Measurements from ENCODE around the gene BACE1. TPM values are rescaled to one million over a fixed set of nuclear protein-coding genes. Genes with fewer than 3 reads are reported as not detected.
"Not testable (repeated sequence)": the region's sequence is repeated elsewhere in the genome, so short reads cannot be mapped to it uniquely, and the experiment has no call there.

BACE1 gene
- polyA plus RNA-seq, 4 donors, result 58.7 to 76.5 (median 64.4) TPM

- no peak for DNase-seq (ENCODE audit: low read depth in 4 of 4, low spot score in 3 of 4)
Observed at GRCh38 chr11:117279711-117280376, 36.2 kb downstream of the BACE1 start.

DNA sequence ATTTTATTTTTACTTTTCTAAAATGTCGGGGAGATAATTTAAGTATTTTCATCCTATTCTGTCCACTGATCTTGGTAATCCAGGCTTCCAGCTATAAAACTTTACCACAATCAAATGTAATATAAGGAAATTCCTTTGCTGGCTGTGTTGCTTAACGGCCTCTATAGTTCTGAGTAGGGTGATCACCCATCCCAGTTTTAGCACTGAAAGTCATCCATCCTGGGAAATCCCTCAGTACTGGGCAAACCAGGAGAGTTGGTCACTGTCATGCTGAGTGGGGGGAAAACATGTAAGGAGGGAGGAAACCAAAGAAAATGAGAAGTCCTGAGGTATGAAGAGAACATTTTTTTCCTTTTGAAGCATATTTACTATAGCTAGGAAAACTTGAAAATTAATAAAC lies 37.7 kb downstream of the BACE1 start:
- no peak for DNase-seq (ENCODE audit: low read depth in 4 of 4, low spot score in 3 of 4)

DNA sequence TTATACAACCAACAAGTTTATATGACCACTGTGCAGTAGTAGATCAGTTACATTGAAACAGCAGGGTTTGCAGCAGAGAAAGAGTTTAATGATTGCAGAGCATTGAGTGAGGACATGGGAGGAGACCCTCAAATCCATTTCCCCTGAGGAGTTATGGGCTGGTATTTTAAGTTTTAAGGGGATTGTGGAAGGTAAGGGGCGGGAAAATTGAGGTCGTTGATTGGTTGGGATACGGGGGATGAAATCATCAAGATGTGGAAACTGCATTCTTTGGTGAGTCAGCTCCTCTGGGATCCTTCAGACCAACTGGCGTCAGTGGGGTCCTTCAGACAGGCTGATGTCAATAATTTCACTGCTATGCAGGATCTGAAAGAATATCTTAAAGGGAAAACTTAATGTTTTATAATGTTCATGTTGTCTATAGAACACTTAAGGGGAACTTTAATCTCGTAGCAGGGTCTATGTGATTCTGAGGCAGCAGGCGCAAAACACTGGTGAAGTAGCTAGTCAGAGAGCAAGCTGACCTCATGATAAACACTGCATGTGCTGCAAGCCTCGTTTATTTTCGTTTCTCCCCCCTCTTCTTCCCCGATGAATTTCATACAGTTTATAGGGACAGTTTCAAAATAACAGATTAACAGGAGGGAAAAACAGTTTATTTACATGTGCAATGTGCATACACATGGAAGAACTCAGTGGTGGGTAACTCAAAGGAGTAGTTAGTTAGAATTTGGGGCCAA lies 42.3 kb downstream of the BACE1 start:
- DNase-seq (ENCODE audit: low read depth in 4 of 4, low spot score in 3 of 4), result no peak

GRCh38 chr11:117272175-117272574 lies 43.9 kb downstream of the BACE1 start:
- not testable (repeated sequence) for DNase-seq (ENCODE audit: low read depth in 4 of 4, low spot score in 3 of 4)

DNA sequence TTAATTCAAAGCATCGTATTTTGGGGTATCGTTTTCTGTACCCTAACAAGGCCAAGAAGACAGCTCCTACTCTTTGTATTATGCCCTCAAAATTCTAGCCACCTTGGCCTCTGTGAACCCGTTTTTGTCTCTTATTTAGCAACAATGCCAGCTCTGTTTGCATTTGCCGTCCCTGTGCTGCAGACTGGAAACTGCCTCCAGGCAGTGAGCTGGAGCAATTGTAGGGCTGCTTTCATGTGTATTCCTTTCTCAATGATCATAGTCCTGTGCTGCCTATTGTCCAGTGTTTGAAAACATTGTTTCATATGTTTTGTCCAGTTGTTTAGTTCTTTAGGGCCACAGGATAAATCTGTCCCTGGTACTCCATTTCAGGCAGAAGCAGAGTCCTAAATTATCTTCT lies 44.8 kb downstream of the BACE1 start:
- DNase-seq (ENCODE audit: low read depth in 4 of 4, low spot score in 3 of 4), result no peak

DNA sequence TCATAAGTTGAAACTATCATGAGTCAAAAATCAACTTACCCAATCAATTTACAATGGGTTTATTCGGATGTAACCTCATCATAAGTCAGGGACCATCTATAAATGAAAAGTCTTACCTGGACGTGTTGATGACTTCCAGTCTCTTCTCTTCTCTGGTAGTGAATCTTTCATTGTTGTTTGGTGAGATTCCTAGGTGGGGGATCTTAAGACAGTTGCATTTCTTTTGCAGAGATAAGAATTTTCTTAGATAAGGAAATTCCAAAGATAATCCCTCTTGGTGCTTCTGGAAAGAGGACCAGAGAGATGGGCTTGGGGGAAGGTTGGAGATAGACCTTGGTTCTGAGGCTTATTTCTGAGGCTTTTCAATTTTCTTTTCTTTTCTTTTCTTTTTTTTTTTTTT lies 46.2 kb downstream of the BACE1 start:
- no peak for DNase-seq (ENCODE audit: low read depth in 4 of 4, low spot score in 3 of 4)

DNA sequence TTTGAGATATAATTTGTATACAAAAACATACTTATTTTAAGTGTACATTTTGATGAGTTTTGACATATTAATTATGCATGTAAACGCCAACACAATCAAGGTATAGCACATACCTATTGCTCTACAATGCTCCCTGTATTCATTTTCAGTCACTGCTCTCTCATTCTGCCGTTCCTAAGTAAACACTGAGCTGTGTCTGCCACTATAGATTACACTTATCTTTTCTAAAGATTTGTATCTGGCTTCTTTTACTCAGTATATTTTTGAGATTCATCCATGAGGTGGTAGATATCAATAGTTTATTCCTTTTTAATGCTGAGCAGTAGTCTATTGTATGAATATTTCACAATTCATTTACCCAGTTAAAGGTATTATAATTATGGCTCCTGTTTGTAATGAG lies 50.3 kb downstream of the BACE1 start:
- DNase-seq (ENCODE audit: low read depth in 4 of 4, low spot score in 3 of 4), result no peak

- not testable (repeated sequence) for DNase-seq (ENCODE audit: low read depth in 4 of 4, low spot score in 3 of 4)
Observed at GRCh38 chr11:117264624-117265323, 51.3 kb downstream of the BACE1 start.

GRCh38 chr11:117259417-117259816 lies 56.6 kb downstream of the BACE1 start:
- no peak for DNase-seq (ENCODE audit: low read depth in 4 of 4, low spot score in 3 of 4)

DNA sequence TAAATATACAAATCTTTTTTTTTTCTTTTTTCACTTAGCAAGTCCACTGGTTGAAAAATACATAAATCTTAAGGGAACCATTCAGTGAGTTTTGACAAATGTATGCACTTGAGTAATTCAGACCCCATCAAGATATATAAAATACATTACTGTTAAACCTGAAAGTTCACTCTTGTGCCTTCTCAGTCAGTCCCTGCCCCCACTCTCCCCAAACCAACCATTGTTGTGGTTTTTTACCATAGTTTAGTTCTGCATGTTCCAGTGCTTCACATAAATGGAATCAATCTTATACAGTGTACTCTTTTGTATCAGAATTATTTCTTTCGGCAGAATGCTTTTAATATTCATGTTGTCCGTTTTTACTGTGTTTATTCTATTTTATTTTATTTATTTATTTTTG lies 57.5 kb downstream of the BACE1 start:
- DNase-seq (ENCODE audit: low read depth in 4 of 4, low spot score in 3 of 4), result no peak

DNA sequence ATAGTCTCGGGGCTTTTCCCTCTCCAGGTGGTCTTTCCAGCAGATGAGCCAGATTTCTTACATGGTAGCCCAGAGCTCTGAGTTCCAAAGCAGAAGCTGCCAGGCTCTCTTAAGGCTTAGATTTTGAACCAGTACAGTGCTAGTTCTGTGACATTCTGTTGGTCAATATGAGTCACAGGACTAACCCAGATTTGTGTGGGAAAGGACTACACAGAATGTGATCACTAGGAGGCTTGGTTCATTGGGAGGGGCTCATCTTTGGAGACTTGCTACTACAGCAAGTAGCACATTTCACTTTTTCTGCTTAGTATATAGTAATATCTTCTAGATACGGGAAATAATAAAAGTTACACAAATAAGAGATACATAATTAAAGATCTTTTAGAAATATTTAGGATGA lies 59.5 kb downstream of the BACE1 start:
- DNase-seq (ENCODE audit: low read depth in 4 of 4, low spot score in 3 of 4), result no peak

GRCh38 chr11:117255966-117256365 lies 60.1 kb downstream of the BACE1 start:
- no peak for DNase-seq (ENCODE audit: low read depth in 4 of 4, low spot score in 3 of 4)

DNA sequence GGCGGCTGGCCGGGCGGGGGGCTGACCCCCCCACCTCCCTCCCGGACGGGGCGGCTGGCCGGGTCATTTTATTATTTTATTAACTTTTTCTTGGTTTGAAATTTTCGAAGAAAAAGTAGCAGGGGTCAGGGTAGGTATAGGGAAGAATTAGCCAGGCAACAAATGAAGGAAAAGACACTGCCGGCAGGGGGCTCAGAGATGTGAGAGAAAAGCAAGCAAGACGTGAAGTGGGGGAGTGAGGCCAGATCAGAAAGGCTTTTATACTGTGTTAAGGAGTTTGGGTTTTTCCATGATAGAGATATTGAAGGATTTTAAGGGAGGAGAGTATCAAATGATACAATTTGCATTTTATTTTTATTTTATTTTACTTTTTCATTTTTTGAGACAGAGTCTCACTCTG lies 64.5 kb downstream of the BACE1 start:
- no peak for DNase-seq (ENCODE audit: low read depth in 4 of 4, low spot score in 3 of 4)

DNA sequence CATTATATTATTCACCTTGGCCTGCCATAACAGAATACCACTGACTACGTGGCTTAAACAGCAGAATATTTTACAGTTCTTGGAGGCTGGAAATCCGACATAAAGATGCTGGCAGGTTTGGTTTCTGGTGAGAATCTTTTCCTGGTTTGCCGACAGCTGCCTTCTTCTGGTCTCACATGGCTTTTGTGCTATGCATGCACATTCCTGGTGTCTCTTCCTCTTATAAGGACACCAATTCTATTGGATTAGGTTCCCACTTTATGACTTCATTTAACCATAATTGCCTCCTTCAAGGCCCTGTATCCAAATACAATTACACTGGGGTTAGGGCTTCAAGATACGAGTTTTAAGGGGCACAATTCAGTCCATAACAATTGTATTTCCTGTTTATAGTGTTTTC lies 66.5 kb downstream of the BACE1 start:
- DNase-seq (ENCODE audit: low read depth in 4 of 4, low spot score in 3 of 4), result no peak

- DNase-seq (ENCODE audit: low read depth in 4 of 4, low spot score in 3 of 4), result no peak
Observed at GRCh38 chr11:117248341-117248740, 67.7 kb downstream of the BACE1 start.

DNA sequence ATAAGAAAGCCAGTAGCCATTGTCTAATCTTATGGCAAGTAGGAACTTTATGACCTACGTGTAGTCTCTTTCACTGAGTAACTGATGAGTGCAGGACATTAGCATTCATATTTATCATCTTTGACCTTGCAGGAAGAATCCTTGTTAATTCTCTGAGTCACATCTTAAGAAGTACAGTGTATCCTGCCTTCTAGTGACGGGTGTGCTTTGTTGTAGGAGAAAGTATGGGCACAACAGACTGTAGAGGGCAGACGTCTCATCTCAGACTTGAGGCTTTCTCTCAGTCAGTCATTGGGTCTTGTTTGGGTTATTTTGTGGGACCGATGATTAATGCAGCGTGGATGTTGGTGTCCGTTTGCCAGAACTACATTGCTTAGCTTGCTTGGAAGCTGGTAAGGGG lies 76.8 kb downstream of the BACE1 start:
- DNase-seq (ENCODE audit: low read depth in 4 of 4, low spot score in 3 of 4), result no peak

DNA sequence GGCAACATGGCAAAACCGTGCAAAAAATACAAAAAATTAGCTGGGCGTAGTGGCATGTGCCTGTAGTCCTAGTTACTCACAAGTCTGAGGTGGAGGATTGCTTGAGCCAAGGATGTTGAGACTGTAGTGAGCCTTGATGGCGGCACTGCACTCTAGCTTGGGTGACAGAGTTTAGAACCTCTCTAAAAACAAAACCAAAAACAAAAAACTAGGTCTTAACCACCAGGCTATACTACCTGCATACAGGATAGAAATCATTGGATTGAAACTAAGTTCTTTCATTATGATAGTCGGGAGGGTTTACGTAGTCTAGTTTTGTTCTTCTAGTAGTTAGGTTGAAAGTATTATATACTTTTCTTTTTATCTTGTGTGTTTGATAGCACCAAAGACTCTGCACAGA lies 77.8 kb downstream of the BACE1 start:
- no peak for DNase-seq (ENCODE audit: low read depth in 4 of 4, low spot score in 3 of 4)

Other genes with a start within 250 kb of the BACE1 start
- 10 to 100 TPM; 23.0 to 44.9 (median 33.6) TPM for gene SIK3, start 217.8 kb downstream of the BACE1 start, polyA plus RNA-seq (ENCODE audit: insufficient read length in 4 of 4)
- gene PAFAH1B2, start 172.0 kb downstream of the BACE1 start, polyA plus RNA-seq (ENCODE audit: insufficient read length in 4 of 4), result 10 to 100 TPM; 73.3 to 79.9 (median 75.1) TPM
- gene SIDT2, start 137.5 kb downstream of the BACE1 start, polyA plus RNA-seq (ENCODE audit: insufficient read length in 4 of 4), result 10 to 100 TPM; 38.0 to 47.9 (median 44.5) TPM
- 100 to 1,000 TPM; 130 to 307 (median 140) TPM for gene TAGLN, start 116.9 kb downstream of the BACE1 start, polyA plus RNA-seq (ENCODE audit: insufficient read length in 4 of 4)
- gene PCSK7, start 84.2 kb downstream of the BACE1 start, polyA plus RNA-seq (ENCODE audit: insufficient read length in 4 of 4), result 10 to 100 TPM; 18.7 to 36.1 (median 21.4) TPM
- gene RNF214, start 83.6 kb downstream of the BACE1 start, polyA plus RNA-seq (ENCODE audit: insufficient read length in 4 of 4), result 10 to 100 TPM; 23.4 to 34.8 (median 31.5) TPM
- 10 to 100 TPM; 16.1 to 24.6 (median 19.7) TPM for gene BACE1-AS, start 24.9 kb downstream of the BACE1 start, polyA plus RNA-seq (ENCODE audit: insufficient read length in 4 of 4)
- 10 to 100 TPM; 22.7 to 43.0 (median 27.0) TPM for gene CEP164, start 11.6 kb upstream of the BACE1 start, polyA plus RNA-seq (ENCODE audit: insufficient read length in 4 of 4)

Measured in left renal pelvis (tissue), 4 donors.